ENCODE measurements around the gene CSAD.
"Not testable (repeated sequence)": the region's sequence is repeated elsewhere in the genome, so short reads cannot be mapped to it uniquely, and the experiment has no call there.

Gene CSAD

DNA sequence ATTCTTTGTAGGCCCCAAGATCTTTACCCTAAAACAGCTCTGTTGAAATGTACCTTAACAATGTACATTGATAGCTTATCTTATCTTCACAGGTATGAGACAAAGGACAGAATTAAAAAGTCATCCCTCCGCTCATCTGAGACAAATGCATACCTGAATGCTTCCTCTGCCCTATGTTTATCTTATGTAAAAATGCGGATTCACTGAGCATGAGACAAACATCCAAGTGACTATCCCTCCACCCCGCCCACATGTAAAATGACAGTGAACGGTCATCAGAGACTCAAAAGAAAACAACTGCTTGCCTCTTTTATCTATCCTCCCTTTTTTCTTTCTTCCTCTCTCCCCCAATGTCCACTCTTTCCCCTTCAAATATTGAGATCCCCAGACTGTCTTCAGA, 37.4 kb downstream of the CSAD start:
- no peak for DNase-seq

DNA sequence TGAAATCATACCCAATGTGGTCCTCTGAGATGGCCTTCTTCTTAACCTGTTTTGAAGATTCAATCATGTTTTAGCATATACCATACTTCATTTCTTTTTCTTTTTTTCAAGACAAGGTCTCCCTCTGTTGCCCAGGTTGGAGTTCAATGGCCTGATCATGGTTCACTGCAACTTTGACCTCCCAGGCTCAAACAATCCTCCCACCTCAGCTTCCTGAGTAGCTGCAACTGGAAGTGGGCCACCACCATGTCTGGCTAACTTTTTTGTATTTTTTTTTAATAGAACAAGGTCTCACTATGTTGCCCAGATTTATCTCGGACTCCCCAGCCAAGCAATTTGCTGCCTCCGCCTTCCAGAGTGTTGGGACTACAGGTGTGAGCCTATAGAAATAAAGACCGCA, 47.0 kb downstream of the CSAD start:
- no peak for DNase-seq

DNA sequence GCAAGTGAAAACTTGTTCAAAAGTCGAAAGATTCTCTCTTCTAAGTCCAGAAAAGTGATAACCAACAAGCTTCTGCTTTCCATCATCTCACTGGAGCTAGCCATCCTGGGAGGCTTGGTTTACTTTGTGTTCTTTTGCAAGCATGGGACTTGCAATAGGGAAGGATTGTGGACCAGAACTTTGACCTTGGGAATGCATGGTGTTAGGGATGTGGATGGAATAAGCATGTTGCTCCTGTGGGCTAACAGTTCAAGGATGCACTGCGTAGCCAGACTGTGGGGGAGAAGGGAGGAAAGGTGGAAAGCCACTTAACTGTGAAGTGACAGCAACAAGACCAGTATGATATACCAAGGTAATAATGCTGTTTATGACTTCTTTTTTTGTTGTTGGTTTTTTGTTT, 48.9 kb downstream of the CSAD start:
- no peak for DNase-seq

DNA sequence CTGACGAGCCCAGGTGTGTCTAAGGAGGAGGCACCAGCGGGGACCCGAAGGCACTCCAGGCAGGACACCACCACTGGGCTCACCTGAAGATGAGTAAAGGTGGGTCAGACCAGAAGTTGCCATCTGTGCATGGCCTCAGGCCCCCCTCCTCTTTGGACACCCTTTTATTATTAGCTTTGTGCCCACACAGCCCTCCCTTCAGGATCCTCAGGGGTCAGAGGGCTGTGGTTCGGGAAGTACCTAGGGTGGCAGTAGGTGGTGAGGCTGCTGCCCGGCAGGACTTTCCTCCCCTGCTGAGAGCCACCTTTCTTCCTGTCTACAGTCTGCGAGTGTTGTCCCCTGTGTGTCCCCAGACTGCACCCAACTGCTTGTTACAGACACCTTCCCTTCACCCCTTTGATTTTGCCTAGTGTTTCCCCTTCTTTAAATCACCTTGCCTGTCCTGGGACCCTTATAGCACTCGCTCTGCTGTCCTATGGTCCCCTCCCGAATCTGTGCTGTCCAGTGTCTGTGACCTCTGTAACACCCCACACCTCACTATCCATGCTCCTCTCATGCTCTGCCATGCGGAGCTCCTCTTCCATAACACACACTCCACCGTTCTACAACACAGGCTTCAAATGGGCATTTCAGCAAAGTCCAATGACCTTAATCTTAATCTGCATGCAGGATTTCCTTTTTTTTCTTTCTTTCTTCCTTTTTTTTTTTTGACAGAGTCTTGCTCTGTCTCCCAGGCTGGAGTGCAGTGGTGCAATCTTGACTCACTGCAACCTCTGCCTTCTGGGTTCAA, 51.8 kb downstream of the CSAD start:
- no peak for DNase-seq

DNA sequence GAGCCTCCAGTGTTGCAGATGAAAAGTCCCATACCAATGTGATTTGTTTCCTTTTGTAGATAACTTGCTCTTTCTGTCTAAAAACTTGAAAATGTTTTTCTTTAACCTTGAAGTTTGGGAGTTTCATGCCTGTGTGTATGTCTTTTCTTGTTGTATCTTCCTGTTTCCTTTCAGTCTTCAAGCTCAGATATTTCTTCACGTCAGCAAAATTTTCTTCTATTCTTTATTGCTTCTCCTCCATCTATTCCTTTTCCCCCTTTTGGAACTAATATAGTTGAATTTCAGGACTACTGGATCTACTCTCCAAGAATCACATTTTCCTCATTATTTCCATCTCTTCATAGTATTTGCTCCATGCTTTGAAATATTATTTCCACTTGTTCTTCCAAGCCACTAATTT, 53.6 kb downstream of the CSAD start:
- no peak for DNase-seq

DNA sequence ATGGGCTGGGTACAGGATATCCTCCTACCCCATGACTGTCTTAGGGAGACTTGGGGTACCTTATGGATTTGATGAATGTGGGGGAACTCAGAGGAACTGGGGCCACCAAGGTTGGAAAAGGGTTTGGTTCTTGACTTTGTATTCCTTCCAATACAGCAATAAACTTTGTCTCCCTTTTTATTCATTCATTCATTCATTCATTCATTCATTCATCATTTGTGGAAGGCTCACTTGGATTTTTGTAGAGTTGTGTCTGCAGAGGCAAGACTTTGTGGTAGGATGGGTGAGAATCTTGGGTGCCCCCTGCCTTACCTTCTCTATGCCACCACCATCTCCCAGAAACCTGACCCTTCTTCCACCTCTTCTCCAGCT, 56.4 kb downstream of the CSAD start:
- no peak for DNase-seq

DNA sequence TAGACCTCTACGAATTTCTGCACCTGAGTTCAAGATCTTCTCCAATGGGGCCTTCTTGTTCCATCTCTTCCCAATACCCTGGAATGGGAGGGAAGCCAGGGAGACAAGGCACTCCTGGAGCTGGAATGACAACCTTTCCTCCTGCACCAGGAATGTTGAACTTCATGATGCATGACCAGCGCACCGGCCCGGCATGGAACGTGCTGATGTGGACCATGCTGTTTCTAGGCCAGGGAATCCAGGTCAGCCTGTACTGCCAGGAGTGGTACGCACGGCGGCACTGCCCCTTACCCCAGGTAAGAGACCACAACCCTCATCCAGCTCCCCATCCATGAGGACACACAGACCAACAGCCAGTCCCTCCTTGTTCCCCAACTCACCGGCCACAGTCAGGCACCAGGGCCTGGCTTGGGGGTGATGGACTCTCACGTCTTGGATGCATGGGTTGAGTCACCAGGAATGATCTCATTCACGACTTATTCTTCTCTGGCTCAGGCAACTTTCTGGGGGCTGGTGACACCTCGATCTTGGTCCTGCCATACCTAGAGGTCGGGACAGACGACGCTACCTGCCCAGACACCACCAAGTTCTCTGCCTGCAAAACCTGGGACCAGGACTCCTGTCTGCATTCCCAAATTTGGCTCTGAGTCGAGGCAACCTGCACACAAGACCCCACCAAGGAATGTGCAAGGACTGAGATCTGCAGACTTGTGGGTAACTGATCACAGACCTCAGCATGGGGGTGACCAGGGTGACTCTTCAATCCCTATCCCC, 57.0 kb downstream of the CSAD start:
- DNase-seq: no peak

DNA sequence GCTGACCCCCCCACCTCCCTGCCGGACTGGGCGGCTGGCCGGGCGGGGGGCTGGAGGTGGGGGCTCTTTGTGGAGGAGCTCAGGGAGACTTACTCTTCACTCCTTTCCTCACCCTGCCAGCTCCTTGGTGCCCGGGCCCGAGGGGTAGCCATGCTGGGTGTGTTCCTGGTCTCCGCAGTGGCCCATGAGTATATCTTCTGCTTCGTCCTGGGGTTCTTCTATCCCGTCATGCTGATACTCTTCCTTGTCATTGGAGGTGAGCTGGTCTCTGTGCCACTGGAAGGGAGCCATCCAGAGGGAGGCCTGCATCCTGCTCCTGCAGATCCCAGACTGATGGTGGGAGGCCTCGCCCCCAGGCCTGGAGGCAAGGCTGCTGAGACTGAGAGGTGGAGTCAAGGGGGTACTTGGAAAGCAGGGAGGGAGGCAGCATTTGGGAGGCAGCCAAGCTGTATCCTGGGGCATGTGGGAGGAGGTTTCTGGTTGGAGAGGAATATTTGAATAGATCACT, 57.7 kb downstream of the CSAD start:
- DNase-seq: no peak

DNA sequence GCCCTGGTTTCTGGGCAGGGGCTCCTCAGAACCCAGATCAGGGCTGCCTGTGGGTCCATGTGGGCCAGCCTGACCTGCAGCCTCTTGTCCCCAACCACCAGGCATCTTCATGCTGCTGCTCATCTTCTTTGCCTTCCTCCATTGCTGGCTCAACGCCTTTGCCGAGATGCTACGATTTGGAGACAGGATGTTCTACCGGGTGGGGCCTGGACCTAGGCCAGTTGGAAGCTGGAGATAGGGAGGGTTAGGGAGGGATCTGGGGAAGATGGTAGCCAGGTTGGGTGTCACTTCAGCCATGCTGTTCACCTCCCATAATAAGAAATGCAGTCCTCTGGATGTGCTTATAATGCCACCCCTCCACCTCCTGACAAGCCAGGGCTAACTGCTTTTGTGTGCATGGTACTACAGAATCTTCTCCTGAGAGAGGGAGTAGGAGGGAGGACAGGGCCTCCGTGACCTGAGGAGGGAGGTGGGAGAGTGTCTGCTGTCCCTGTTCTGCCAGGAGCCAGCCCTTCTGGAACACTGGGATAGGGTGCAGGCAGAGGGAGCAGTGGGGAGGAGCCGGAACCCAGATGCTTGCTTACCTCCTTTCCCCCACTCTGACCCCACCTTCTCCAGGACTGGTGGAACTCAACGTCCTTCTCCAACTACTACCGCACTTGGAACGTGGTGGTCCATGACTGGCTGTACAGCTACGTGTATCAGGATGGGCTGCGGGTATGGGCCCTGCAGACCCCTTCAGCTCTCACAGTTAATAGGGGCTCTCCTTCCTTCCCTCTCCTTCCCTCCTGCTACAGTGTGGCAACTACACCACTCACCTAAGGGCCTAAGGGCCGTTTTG, 59.8 kb downstream of the CSAD start:
- DNase-seq: no peak

DNA sequence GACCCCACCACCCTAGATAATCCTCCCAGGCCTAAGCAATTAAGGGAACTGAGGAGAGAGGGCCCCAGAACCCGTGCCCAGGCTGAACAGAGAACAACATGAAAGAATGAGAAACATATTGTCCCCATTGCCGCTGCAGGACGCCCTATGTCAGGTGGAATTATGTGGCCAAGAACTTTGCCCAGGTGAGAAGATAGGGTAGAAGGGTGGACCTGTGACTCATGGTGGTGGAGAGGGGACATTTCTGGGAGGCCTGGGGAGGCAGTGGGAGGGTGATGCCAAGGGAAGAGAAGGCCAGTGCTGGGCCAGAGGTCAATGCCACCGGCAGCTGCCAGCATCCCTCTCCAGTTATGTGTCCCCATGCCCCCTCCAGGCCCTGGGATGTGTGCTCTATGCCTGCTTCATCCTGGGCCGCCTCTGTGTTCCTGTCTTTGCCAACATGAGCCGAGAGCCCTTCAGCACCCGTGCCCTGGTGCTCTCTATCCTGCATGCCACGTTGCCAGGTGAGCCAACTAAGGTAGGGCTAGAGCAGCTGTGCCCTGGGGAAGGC, 61.9 kb downstream of the CSAD start:
- DNase-seq: no peak

DNA sequence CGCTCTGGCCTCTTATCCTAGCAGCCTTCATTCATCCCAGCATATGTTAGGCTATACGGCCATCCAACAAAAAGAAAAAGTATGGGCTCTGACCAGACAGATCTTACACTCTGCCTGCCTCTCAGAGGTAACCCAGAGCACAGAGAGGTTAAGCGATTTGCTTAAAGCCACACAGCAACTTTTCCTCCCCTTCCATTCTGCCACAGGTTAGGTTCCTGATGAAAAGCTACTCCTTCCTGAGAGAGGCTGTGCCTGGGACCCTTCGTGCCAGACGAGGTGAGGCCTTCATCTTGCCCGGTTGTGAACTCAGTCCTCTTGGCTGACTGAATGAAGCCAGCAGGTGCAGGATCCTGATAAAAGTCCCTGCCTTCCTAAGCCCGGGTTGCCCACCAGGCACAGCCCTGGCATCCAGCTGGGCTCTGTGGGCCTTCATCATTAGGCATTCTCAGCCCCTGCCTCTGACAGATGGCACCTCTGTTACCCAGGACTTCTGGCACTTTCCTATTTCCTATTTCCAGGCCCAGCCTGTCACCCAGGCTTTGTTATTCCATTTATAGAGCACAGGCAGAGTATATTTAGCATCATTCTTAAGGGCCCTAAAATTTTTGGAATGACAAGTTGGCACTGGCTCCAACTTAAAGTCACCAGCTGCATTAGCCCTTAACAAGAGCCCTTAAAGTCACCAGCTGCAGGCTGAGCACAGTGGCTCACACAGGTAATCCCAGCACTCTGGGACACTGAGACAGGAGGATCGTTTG, 64.7 kb downstream of the CSAD start:
- no peak for DNase-seq

DNA sequence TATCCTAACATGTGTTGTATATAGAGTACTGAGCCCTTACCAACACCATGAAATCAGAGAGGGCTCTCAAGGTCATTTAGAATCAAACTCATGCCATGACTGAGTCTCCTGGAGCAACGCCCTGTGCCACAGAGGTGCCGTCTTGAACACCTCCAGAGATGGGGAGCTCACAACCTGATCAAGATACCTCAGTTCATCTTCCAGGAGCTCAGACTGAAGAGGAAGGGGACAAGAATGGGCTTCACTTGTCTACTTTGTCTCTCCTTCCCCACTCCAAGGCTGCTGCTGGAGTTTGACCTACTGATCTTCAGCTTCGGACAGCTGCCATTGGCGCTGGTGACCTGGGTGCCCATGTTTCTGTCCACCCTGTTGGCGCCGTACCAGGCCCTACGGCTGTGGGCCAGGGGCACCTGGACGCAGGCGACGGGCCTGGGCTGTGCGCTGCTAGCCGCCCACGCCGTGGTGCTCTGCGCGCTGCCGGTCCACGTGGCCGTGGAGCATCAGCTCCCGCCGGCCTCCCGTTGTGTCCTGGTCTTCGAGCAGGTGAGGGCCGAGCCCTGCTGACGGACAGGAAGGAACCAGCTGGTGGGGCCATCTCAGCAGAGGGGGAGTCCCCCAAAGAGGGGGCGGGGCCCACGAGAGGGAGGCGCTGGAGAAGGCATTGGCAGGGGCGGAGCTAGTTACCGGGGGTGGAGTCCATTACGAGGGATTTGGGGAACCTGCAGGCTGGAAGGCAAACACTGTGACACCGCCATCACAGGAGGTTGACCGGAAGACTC, 65.4 kb downstream of the CSAD start:
- no peak for DNase-seq

DNA sequence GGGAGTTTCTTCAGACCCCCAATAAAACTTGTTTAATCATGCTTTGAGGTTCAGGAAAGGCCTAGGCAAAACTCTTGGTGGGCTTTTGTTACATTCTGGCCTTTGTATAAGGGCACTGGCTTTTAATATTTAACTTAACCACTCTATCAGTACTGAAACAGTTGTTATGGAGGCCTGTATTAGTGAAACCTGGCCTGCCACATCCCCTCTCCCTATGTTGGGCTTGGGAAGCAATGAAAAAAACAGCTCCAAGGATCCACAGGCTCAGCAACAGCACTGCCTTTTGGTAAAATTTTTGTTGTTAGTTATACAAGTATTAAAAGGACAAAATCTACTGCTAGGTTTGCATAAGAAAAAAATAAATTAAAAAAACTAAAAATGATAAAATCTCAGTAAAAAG, 66.8 kb downstream of the CSAD start:
- DNase-seq: no peak

DNA sequence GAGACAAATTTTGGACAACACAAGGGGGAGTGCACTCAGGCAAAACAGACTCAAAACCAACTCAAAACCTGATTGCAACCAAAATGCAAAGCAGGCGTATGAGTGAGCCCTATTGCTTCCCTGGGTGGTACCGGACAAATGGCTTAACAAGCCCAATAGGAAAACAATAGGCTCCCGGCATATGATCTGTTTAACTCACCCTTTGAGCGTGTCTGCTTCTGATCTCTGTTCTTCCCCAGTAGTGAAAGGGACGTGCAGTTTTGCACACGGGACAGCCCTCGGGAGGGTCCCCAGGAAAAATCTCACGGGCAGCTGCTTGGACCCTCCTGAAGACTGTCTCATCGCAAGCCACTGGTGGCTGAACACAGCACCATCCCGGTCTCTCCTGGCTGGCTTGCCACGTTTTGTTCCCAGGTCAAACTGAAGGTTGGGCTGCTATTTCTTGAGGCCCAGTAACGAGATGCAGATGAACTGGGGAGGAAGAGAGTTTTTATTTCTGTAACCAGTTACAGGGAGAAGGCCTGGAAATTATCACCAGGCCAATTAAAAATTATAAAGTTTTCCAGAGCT, 67.5 kb downstream of the CSAD start:
- no peak for DNase-seq

DNA sequence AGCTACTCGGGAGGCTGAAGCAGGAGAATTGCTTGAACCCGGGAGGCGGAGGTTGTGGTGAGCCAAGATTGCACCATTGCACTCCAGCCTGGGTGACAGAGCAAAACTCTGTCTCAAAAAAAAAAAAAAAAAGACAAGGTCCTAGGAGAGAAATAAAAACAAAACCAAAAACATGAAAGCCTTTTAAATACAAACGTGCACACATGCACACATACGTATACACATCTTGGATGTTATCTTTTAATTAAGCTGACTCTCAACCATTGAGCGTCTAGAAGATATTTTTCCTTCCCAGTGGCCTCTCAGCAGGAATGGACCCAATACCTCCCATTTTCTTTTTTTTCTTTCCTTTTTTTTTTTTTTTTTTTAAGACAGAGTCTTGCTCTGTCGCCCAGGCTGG, 68.3 kb downstream of the CSAD start:
- DNase-seq: not testable (repeated sequence)
